NCI-H446 (cell line): ENCODE measurements around the gene TIMP4.

Experiments used
- DNase-seq, 2 experiments: peaks; one replicate each; lab custom pipeline; 2025; lab: John Stamatoyannopoulos, UW

TIMP4 gene

GRCh38 chr3:12147049-12147780, 11.5 kb downstream of the TIMP4 start:
- no peak for DNase-seq

DNA sequence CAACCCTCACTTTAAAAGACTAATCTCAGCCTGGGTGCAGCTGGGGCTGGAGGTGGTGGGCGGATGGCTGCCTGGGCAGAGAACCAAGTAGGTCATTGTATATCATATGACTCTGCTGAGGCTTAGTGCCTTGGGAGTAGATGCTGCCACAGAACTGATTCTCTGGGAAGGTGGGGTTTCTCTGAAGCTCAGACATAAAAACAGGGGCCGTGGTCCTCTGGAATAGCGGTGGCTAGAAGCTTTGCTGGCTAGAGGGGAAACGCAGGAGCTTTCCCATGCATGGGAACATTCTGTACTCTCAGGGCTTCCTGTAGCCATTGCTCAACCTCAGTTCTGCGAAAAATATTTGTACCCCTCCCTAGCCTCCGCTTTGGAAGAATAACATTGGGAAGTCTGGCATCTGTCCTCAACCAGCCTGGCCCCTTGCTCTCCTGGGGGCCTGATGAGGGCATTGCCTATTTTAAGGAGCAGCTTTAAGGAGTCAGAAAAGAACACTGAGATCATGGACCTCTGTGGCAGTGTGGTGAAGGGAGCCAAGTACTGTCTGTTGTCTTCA, 14.7 kb downstream of the TIMP4 start:
- DNase-seq = no peak

GRCh38 chr3:12142476-12142875, 16.2 kb downstream of the TIMP4 start:
- DNase-seq = no peak

DNA sequence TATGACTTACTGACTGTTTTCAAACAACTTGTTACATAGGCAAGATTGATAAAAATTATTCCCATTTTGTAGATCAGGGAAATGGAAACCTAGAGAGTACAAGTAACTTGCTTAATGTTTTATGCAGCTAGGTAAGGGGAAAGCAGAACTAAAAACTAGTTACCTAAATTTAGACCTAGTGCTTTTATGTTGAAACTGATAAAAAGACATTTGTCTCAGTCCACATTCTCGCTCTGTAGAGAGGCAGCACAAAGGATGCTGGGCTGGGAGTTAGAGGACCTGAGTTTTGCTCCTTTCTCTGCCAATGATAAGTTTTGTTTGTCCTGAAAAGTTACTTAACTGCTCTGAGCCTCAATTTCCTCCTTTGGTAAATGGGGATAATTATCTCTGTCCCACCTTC, 17.4 kb downstream of the TIMP4 start:
- DNase-seq = no peak

- no peak for DNase-seq
Observed at GRCh38 chr3:12139111-12139511, 19.6 kb downstream of the TIMP4 start.

GRCh38 chr3:12138044-12138443, 20.7 kb downstream of the TIMP4 start:
- DNase-seq = no peak

GRCh38 chr3:12136371-12136770, 22.3 kb downstream of the TIMP4 start:
- no peak for DNase-seq

GRCh38 chr3:12135029-12135657, 23.6 kb downstream of the TIMP4 start:
- DNase-seq = peak in 1 of 2 experiments; percentile 27

DNA sequence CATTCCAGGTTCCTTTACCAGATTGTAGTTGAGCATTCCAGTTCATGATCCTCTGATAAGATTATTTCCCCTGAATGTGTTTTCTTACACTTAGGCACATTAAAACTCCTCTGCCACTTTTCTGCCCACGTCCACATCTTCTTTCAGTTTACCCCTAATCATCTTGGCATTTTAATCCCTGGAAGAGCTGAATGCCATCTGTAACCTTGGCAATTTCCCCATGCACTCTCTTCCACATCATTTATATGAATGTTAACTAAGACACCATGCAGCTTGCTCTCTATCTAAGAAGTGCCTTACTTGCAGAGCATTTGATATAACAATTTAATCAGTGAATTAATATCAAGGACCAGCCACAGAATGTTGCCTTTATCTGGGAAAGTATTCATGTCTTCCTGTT, 25.8 kb downstream of the TIMP4 start:
- DNase-seq = peak in 1 of 2 experiments; percentile 17

- no peak for DNase-seq
Observed at GRCh38 chr3:12131351-12132090, 27.2 kb downstream of the TIMP4 start.

DNA sequence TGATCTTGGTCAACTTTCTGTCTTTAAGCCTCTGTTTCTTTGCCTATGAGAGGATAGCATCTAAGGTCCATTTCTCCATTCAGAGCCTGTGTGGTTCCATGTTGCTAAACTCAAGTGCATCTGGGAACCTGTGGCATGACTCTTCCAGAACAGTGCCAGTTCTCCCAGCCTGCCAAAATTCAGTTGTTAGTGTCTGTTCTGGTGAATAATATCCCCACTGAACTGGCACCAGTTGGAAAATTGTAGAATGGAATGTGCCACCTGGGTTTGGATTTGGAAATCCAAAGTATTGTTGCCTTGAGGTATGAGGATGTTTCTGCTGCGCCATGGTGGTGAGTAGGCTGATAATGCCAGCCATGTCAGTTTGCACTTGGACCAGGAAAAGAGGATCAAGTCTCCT, 31.3 kb downstream of the TIMP4 start:
- no peak for DNase-seq

DNA sequence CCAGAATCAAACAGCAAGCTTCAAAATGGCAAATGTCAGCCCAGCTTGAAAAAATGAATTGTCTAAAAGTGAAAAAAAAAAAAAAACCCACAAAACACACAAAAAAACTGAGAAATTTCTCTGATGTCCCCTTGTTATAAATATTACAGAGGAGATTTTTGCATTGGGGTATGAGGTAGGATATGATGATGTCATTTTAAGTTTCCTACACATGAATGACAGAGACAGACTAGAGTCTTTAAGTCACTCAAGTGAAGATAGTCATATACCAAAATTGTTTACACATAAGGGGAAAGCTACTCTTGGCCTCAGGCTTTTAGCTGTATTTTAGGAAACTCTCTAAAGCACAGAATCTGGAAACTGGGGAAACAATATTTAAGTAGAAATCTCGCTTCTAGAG, 32.9 kb downstream of the TIMP4 start:
- DNase-seq = no peak

DNA sequence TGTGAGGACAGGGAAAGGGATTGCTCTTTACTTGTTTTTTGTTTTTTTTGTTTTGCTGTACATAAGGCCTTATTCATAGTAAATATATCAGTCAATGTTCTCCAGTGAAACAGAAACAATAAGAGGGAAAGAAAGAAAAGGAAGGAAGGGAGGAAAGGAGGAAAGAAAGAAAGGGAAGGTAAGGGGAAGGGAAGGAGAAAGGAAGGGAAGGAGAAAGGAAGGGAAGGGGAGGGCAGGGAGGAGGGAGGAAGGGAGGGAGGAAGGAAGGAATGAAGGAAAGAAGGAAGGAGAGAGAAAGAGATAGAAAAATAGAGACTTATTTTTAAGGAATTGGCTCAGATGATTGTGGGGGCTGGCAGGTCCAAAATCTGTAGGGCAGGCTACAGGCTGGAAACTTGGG, 37.2 kb downstream of the TIMP4 start:
- DNase-seq = no peak

- DNase-seq = no peak
Observed at GRCh38 chr3:12120374-12121140, 38.2 kb downstream of the TIMP4 start.

DNA sequence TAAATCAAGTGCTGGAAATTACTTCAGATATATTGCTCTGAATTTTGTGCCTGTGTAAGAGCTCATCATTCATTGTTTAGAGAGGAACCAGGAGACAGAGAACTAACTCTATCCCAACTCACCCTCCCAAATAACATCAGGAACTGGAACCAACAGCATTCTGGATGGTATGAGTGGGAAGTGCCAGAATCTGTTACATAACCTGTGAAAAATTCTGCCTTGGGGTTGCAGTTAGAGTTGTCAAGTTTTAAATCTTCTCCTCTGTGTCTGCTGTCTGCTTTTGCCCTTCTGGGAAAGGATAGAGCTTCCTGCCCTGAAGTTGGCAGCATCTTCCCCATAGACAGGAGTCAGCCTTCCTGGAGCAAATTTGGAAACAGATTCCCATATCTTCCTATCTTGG, 41.2 kb downstream of the TIMP4 start:
- DNase-seq = no peak

GRCh38 chr3:12116870-12117269, 41.8 kb downstream of the TIMP4 start:
- DNase-seq = no peak

DNA sequence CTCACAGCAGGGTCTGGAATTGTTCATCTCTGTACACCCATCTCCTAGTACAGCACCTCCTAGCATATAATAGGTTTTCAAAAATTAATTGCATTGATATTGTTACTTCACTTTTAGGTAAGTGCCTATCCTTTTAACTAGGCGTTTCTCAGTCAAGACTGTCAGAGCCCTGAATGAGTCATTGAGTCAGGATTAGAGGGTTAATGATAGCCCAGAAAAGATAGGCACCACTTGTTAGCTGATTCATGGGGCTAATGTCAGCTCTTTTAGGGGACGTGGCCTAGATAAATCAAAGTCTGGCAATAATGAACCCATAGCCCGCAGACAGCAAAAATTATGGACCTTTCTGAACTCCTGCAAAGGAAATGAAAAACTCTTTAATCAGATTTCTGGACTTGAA, 42.9 kb downstream of the TIMP4 start:
- no peak for DNase-seq

DNA sequence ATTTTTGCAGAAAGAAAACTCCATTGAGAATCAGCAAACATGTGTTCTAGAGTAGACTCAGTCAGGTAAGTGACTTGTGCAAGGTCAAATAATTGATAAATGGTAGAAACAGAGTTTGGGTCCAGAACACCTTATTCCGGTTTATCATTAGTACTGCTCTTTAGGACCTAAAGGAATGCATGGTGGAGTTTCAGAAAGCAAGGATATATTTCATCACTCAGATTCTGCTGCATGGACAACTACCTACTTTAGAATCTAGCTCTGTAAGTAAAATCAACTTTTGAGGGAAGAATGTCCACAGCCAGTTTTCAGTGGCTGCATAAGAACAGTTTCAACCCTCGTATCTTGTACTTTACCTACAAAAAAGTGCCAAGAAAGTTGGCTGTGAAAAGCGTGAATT, 43.6 kb downstream of the TIMP4 start:
- no peak for DNase-seq

DNA sequence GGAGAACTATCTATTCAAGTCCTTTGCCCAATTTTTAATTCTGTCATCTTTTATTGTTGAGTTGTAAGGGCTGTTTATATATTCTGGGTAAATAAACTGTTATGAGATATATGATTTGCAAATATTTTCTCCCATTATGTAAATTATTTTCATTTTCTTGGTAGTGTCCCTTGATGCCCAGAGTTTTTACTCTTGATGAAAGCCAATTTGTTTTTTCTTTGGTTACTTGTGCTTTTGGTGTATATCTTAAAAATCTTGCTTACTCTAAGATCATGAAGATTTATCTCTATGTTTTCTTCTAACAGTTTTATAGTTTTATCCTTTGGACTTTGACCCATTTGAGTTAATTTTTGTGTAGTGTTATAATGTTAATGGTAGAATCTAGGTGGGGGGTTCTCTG, 44.5 kb downstream of the TIMP4 start:
- no peak for DNase-seq

- no peak for DNase-seq
Observed at GRCh38 chr3:12107071-12107713, 51.5 kb downstream of the TIMP4 start.
